T follicular helper cell (primary cell): ENCODE measurements around the gene TPT1.
"Not testable (repeated sequence)": the region's sequence is repeated elsewhere in the genome, so short reads cannot be mapped to it uniquely, and the experiment has no call there.

Experiments
- DNase-seq: peaks from one replicate; pipeline ENCODE4 v3.0.0-alpha.2; 2020; ENCODE audit warnings: low read depth

Gene TPT1

DNA sequence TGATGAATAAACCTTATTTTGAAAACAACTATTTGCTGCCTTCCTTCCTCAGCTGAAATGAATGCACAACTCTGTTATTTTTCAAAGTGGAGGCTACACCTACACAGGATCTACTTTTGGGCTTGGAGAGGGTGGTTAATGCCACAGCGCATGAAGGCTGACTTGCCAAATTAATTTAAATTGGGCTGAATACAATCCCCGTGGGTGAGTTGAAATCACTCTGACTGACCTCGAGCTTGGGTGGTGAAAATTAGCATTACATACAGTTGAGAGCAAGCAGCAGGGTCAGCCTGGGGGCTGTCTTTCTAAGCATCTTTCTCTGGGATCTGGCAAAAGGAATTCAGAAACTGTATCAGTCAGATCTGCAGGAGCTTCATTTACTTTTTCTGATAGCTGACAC, 38.5 kb downstream of the TPT1 start:
- no peak for DNase-seq

- DNase-seq = no peak
These were observed 39.7 kb downstream of the TPT1 start for GRCh38 chr13:45301263-45301662.

GRCh38 chr13:45300190-45300985, 40.6 kb downstream of the TPT1 start:
- DNase-seq = no peak

DNA sequence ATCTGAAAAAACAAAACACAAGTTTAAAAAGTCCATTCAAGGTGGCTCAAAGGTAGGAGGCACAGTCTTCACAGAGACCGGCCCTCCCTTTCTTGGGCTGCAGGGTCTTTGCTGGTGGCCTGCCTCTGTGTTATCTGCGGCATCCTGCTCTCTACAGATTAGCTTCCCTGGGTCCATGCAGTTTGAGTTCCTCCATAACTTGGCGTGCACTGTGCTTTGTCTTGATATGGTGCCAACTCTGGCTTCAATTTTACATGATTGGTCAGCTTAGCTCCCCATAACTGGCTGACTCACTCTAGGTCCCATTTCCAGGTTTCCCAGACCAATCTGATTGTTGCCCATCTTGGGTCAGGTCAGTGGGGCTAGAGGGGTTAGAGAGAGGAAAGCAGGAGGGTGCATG, 41.8 kb downstream of the TPT1 start:
- DNase-seq = no peak

DNA sequence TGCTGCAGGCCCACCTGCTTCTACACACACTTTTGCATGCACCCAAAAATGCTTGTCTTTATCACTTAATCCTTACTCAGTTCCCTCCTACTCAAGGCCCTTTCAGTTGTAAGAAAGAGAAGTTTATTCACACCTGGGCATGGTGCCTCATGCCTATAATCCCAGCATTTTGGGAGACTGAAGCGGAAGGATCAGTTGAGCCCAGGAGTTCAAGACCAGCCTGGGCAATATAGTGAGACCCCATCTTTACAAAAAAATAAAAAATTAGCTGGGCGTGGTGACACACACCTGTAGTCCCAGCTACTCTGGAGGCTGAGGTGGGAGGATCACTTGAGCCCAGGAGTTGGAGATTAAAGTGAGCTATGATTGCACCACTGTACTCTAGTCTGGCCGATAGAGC, 42.4 kb downstream of the TPT1 start:
- DNase-seq = not testable (repeated sequence)

DNA sequence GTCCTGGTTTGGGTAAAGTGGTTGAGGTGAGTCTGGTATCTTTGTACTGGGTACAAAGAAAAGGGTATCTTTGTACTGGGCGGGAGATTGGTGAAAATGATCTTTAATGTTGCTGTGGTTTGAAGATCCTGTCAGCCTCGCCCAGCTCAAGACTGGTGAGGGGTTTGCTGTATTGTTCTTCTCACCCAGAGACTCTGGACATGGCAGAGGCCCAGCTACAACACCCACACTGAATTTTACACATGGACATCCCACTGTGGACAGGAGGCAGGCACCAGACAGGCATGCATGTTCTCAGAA, 42.8 kb downstream of the TPT1 start:
- DNase-seq = no peak

DNA sequence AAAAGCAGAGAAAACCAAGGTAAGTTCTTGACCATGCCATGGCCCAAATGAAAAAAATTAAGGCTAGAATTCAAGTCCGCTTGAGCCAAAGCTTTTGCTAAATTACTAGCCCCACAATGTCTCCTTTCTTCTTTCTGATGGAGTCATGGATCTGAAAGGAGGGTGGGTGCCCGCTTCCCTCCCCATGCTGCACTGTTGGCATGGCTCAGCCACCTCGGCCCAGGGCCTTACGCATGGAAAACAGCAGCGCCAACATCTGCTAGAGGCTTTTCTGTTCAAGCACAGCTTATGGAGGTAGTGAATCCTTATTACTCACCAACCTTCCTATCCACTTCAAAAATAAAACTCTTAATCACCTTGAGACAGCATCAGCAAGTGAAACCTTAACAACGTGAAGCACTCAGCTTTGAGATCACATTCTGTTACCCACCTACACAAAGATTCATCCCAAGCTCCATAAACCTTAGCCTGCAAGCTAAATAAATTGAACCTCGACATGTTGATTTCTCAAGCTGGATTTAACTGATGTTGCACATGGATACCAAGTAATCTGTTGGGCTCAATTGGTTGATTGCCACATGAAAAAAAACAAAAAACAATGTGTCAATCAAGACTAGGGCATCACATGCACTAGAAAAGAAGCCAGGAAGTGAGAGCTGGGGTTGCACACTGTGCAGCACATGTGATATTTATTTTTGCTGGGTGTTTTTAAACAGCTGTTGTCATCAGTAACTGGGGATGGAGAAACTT, 43.4 kb downstream of the TPT1 start:
- DNase-seq = no peak

- no peak for DNase-seq
These were observed 44.7 kb downstream of the TPT1 start for GRCh38 chr13:45296259-45296658.

GRCh38 chr13:45295536-45295935, 45.4 kb downstream of the TPT1 start:
- DNase-seq = no peak

DNA sequence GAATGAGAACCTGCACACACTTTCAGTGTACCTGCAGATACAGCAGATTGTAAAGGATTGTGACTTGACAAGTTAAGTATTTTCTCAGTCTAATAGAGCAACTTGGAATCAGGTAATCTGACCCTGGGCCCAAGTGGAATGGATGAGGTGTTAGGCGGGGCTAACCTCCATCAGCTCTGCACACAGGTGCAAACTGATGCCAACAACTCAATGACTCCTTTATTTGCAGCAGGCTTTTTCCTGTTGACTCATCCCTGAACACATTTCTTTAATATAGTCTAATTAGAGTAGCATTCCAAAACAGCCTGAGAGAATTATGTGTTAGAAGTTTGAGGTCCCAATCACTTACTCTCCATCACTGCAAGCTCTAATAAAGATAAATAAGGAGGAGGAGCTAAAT, 48.8 kb downstream of the TPT1 start:
- no peak for DNase-seq

DNA sequence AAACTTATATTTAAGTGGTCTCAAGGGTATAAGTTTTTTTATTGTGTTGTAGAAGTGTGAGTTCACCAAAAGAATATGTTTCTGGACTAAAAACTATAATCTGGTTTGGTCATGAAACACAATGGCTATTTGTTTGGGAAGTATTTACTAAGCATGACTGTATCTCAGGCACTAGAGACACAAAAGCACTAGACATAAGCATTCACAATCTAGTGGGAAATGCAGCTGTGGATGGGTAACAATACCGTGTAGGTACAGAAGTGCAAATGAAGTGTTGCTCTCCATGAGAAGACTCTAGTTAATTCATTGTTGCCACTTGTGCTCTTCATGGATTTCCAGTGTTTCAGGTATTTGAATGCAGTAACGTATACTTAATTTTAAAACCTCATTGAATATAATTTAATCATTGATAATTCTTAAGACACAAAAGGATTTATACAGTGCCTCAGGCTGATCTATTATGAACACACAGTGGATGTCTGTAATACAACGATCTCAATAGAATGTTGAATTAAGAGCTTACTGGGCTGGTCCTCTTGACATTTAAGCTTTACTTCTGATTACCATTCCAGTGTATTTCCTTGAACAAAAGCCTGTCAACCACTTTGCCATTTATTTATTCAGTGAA, 50.9 kb downstream of the TPT1 start:
- DNase-seq = no peak
